DOHH2 (cell line): ENCODE measurements around the gene NUDT14.

ENCODE experiments used
- EZH2phosphoT487 ChIP-seq: fragments of 200-600 bp; sonication (generic); IDR thresholded peaks from 2 replicates; pipeline ENCODE4 v1.6.1; 2017; ENCODE audit warnings: borderline replicate concordance, mild to moderate bottlenecking, antibody characterized with exemption, low read length, moderate library complexity, mixed read lengths
- TF ChIP-seq, protein P1 (sequence below): fragments of 200-600 bp; sonication (generic); IDR thresholded peaks from one replicate; pipeline ENCODE4 v1.5.1; 2014; ENCODE audit warnings: antibody characterized with exemption, mild to moderate bottlenecking, low read depth, low read length; ENCODE audit not compliant: poor library complexity, severe bottlenecking

DNA sequence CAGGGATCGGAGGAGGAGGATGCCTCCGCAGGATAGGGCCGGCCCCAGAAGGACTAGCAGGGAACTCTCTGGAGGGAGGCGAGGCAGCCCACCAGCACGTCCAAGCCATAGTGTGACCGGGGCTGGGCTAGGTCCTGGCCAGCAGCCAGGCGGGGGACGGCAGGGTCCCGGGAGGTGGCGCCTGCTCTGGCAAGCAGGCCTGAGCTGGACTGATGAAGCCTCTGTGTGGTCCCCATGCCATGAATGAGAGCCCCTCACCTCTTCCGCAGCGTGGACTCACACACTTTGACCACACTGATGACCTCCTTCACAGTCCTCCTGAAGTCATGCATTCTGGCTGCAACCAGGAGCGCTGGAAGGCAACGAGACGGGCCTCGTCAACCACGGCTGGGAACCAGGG is 47.5 kb upstream of the NUDT14 start:
- TF ChIP-seq, protein P1, sequence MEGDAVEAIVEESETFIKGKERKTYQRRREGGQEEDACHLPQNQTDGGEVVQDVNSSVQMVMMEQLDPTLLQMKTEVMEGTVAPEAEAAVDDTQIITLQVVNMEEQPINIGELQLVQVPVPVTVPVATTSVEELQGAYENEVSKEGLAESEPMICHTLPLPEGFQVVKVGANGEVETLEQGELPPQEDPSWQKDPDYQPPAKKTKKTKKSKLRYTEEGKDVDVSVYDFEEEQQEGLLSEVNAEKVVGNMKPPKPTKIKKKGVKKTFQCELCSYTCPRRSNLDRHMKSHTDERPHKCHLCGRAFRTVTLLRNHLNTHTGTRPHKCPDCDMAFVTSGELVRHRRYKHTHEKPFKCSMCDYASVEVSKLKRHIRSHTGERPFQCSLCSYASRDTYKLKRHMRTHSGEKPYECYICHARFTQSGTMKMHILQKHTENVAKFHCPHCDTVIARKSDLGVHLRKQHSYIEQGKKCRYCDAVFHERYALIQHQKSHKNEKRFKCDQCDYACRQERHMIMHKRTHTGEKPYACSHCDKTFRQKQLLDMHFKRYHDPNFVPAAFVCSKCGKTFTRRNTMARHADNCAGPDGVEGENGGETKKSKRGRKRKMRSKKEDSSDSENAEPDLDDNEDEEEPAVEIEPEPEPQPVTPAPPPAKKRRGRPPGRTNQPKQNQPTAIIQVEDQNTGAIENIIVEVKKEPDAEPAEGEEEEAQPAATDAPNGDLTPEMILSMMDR: no peak
- TF ChIP-seq EZH2phosphoT487: no peak
